GM21526 (cell line): Measurements from ENCODE around the gene DNASE1L1.

Source experiments
- ATAC-seq: cut with Tn5 transposase; IDR thresholded peaks from one replicate; pipeline ENCODE4 v1.9.1; 2021; ENCODE audit warnings: moderate library complexity; ENCODE audit not compliant: unreplicated experiment, low FRiP score

DNASE1L1 gene

GRCh38 chrX:154354516-154354915, 54.5 kb downstream of the DNASE1L1 start:
- no peak for ATAC-seq

GRCh38 chrX:154354013-154354412, 55.0 kb downstream of the DNASE1L1 start:
- ATAC-seq: no peak

DNA sequence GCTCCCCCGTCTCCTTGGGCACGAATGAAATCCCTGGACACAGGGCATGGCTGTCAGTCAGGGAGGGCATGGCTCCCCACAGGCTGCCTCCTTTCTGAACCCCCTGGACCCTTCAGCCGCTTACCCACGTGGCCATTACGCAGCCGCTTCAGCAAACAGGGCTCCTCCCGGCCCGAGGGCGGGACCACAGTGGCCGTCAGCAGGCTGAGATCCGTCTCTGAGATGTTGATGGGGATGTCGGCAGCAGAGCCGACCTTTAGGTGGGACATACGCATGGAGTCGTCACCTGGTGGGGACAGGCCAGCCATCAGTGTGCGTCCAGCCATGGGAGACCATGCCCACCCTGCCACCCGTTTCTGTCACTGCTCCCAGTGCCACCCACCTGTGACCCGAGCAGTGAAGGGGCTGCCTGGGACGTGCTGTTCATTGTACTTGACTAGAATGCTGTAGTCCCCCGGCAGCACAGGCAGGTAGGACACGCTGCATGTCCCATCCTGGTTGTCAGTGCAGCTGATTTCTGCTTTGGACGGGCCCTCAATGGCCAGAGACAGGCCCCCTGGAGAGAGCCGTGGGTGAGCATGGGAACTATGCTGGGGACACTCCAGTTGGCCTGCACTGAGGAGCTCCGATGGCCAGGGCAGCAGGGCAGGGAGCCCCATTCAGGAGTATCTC, 55.7 kb downstream of the DNASE1L1 start:
- no peak for ATAC-seq

- no peak for ATAC-seq
These were observed 56.6 kb downstream of the DNASE1L1 start for GRCh38 chrX:154352466-154352865.

DNA sequence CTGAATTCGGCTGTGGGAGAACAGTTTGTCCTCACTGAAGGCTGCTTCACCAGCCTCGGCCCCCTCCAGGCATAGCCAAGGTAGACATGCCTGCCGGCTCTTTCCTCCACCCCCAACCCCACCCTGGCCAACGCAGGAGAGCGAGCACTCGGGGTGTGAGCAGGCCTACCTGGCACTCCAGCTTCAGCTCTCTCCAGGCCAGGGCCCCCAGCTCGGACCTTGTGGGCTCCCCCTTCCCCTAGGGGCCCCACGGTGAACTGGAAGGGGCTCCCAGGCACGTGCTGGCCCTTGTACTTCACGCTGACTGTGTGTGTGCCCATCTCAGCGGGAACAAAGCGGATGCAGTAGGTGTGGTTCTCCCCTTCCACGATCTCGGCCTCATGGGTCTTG, 57.0 kb downstream of the DNASE1L1 start:
- ATAC-seq: no peak
